ENCODE measurements around the gene TAS2R41.

TAS2R41 gene

GRCh38 chr7:143455942-143456341 is 21.7 kb upstream of the TAS2R41 start:
- TF ChIP-seq, protein P1, sequence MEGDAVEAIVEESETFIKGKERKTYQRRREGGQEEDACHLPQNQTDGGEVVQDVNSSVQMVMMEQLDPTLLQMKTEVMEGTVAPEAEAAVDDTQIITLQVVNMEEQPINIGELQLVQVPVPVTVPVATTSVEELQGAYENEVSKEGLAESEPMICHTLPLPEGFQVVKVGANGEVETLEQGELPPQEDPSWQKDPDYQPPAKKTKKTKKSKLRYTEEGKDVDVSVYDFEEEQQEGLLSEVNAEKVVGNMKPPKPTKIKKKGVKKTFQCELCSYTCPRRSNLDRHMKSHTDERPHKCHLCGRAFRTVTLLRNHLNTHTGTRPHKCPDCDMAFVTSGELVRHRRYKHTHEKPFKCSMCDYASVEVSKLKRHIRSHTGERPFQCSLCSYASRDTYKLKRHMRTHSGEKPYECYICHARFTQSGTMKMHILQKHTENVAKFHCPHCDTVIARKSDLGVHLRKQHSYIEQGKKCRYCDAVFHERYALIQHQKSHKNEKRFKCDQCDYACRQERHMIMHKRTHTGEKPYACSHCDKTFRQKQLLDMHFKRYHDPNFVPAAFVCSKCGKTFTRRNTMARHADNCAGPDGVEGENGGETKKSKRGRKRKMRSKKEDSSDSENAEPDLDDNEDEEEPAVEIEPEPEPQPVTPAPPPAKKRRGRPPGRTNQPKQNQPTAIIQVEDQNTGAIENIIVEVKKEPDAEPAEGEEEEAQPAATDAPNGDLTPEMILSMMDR (IDR thresholded peaks at IDR 0.05; ENCODE audit: low read depth, low read length) = no peak
- H3K4me3 ChIP-seq (ENCODE audit: low read depth, low read length) = no peak overlapping the region

DNA sequence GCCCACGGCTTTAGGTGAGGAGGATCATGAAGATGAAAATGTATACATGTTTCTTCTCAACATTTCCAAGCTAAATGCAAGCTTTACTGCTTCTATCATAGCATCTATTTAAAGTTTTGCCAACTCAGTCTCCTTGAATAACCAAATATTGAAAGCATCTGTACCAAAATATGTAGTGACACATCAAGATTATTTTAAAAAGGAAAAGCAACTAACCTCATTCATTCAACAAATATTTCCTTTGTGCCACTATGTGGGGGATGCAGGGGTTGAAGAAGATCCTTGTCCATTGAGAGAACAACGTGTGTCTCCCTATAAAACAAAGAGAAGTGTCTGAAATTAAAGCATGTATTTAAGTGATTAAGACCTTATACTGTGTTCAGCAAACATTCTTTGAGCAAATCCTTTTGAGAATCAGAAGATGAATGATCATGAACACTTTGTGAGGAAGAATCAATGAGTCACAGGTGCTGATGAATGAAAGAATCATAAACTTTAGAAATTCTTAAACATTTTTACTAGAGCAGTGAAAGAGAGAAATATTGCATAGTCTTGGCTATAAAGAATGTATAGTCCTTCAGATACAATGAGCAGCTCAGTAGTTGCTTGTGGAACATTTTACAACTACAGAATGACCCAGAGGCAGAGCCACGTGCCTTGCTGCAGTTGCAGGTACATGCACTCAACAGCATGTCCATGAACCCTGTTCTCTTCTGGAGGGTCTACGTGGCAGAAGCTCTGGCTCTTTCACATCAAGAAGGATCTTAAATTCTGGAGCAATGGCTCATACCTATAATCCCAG is 20.5 kb upstream of the TAS2R41 start:
- TF ChIP-seq, protein P1 (IDR thresholded peaks at IDR 0.05; ENCODE audit: low read depth, low read length) = no peak
- H3K4me3 ChIP-seq (ENCODE audit: low read depth, low read length) = no peak overlapping the region

DNA sequence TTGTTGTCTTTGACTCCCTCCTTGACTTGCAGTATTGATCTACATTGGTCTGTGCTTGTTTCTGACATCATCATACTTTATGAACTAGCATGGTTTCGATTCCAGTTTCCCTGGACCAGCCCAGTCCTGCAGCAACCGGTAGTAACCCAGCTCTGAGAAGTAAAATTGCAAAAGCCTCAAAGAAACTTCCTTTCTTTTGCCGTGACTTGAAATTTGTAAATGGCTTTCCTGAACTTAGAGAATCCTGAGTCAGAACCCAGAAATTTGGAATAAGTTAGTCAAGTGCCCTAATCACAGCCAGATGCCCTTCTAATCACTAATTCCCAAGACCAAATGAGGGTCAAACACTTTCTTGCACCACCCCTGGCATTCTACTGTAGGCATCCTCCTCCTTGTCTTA is 19.4 kb upstream of the TAS2R41 start:
- H3K4me3 ChIP-seq (ENCODE audit: low read depth, low read length) = no peak overlapping the region
- TF ChIP-seq, protein P1 (IDR thresholded peaks at IDR 0.05; ENCODE audit: low read depth, low read length) = no peak

- TF ChIP-seq, protein P1 (IDR thresholded peaks at IDR 0.05; ENCODE audit: low read depth, low read length) = no peak
- H3K4me3 ChIP-seq (ENCODE audit: low read depth, low read length) = no peak overlapping the region
Measured at GRCh38 chr7:143458681-143459080, 19.0 kb upstream of the TAS2R41 start.

- no peak overlapping the region for H3K4me3 ChIP-seq (ENCODE audit: low read depth, low read length)
- TF ChIP-seq, protein P1 (IDR thresholded peaks at IDR 0.05; ENCODE audit: low read depth, low read length) = no peak
Measured at GRCh38 chr7:143459359-143459758, 18.3 kb upstream of the TAS2R41 start.

- no peak overlapping the region for H3K4me3 ChIP-seq (ENCODE audit: low read depth, low read length)
- TF ChIP-seq, protein P1 (IDR thresholded peaks at IDR 0.05; ENCODE audit: low read depth, low read length) = no peak
Measured at GRCh38 chr7:143460271-143460979, 17.2 kb upstream of the TAS2R41 start.

DNA sequence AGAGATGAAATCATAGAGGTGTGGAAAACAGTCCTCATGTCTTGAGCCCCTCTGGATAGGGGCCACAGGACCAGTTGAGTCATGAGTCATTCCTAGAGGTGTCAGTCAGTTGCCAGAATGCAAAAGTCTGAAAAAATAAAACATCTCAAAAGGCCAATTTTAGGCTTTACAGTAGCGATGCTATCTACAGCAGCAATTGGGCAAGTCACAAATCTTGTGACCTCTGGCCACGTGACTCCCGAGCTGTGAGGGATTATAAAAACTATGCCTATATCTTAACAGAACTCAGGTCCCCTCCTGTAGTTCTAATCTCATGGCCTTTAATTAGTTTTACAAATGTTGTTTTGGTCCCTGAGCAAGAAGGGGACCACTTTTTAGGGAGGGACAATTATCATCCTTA is 15.6 kb upstream of the TAS2R41 start:
- H3K4me3 ChIP-seq (ENCODE audit: low read depth, low read length) = no peak overlapping the region
- TF ChIP-seq, protein P1 (IDR thresholded peaks at IDR 0.05; ENCODE audit: low read depth, low read length) = no peak

Measured in WI38 (cell line).